Small intestine (tissue), 7 donors: Measurements from ENCODE around the gene CACNB4. TPM values are rescaled to one million over a fixed set of nuclear protein-coding genes. Genes with fewer than 3 reads are reported as not detected.

Experiments
- DNase-seq, 2 donors: peaks; one replicate each; pipeline versions ENCODE4 v3.0.0 to v3.0.0-alpha.2; 2013
- FAIRE-seq: peaks from 2 replicates; lab custom pipeline; 2012; peaks lifted over from hg19 to GRCh38; lab: Jason Lieb, UNC
- H3K27ac ChIP-seq, 3 donors: one replicate each; pipeline ENCODE4 v1.5.1; 2013; ENCODE audit warnings: low read length in 2 of 3, mild to moderate bottlenecking in 2 of 3, control low read depth in 1 of 3, inconsistent platforms in 1 of 3, low read depth in 1 of 3, moderate library complexity in 1 of 3
- H3K27me3 ChIP-seq, 3 donors: one replicate each; pipeline ENCODE4 v1.6.1; 2013; ENCODE audit warnings: low read length in 3 of 3, inconsistent platforms in 1 of 3; ENCODE audit not compliant: control insufficient read depth in 3 of 3, insufficient read depth in 3 of 3
- H3K36me3 ChIP-seq, 3 donors: one replicate each; pipeline ENCODE4 v1.6.1; 2013; ENCODE audit warnings: low read length in 3 of 3, inconsistent platforms in 1 of 3, low read depth in 1 of 3, mild to moderate bottlenecking in 1 of 3, moderate library complexity in 1 of 3; ENCODE audit not compliant: control insufficient read depth in 3 of 3, insufficient read depth in 2 of 3
- H3K4me1 ChIP-seq, 3 donors: one replicate each; pipeline ENCODE4 v1.6.1; 2013; ENCODE audit warnings: low read length in 2 of 3, inconsistent platforms in 1 of 3, low read depth in 1 of 3, mild to moderate bottlenecking in 1 of 3, moderate library complexity in 1 of 3; ENCODE audit not compliant: control insufficient read depth in 3 of 3, insufficient read depth in 2 of 3
- H3K4me3 ChIP-seq, 3 donors: one replicate each; pipeline ENCODE4 v1.5.1; 2013; ENCODE audit warnings: low read length in 3 of 3, control low read depth in 1 of 3, inconsistent platforms in 1 of 3, low read depth in 1 of 3, mild to moderate bottlenecking in 1 of 3, moderate library complexity in 1 of 3
- H3K9me3 ChIP-seq, 2 donors: one replicate each; pipeline ENCODE4 v1.6.1; 2013; ENCODE audit warnings: low read depth in 1 of 2, low read length in 1 of 2; ENCODE audit not compliant: control insufficient read depth in 2 of 2, insufficient read depth in 1 of 2
- WGBS, 3 donors: extraction: QIAGEN DNeasy Blood & Tissue Kit; methylation state at CpG; one replicate each; pipeline ENCODE4 v1.1.7; 2013; 5-methylcytosine and 5-hydroxymethylcytosine counted together
- polyA plus RNA-seq, 4 donors: library from polyadenylated mRNA; stranded (reverse) in 3 of 4; unstranded in 1 of 4; fragments of 200-250 nt in 3 of 4; fragments of 120-200 nt in 1 of 4; gene quantifications; one replicate each; pipeline versions ENCODE4 v1.2.1 to v1.2.3, GENCODE V29; 2013
- donor health status: healthy with polysubstance abuse.
- donor health status: control.
- donor health status: control.
- donor health status: Bipolar disorder and iron deficiency.
- donor health status: healthy.

The CACNB4 gene
- polyA plus RNA-seq, 4 donors = 0.27 to 1.3 (median 0.27) TPM; not detected in 1

GRCh38 chr2:151952691-151953456, 146.0 kb downstream of the CACNB4 start:
- FAIRE-seq = no peak
- peaks cover 0 to 3% (median 0%) of the 10 kb centered on the region in 3 donors for H3K27me3 ChIP-seq
- no peaks in the 10 kb centered on the region for H3K4me1 ChIP-seq
- no peak for DNase-seq
- 84 to 90% (median 89%) methylated on average over 14 of the region's 14 CpGs for WGBS, 3 donors
- no peaks in the 10 kb centered on the region for H3K36me3 ChIP-seq
- no peaks in the 10 kb centered on the region for H3K9me3 ChIP-seq
- H3K27ac ChIP-seq = no peak overlapping the region
- H3K4me3 ChIP-seq = no peak overlapping the region

- H3K4me3 ChIP-seq = no peak overlapping the region
- no peak for FAIRE-seq
- DNase-seq = no peak
- H3K27ac ChIP-seq = no peak overlapping the region
- WGBS, 3 donors = 56 to 57% (median 57%) methylated on average over 5 of the region's 5 CpGs
- no peaks in the 10 kb centered on the region for H3K4me1 ChIP-seq
- H3K27me3 ChIP-seq = peaks cover 0 to 3% (median 0%) of the 10 kb centered on the region in 3 donors
- H3K36me3 ChIP-seq = no peaks in the 10 kb centered on the region
- peaks cover 0 to 5% of the 10 kb centered on the region in 2 donors for H3K9me3 ChIP-seq
Measured at GRCh38 chr2:151947813-151948165, 151.1 kb downstream of the CACNB4 start.

- WGBS, 3 donors = 32 to 34% (median 34%) methylated on average over 15 of the region's 15 CpGs
- DNase-seq (peak; percentile 15 to 57), FAIRE-seq (no peak)
- Histone ChIP-seq H3K36me3 (no peaks in the 10 kb centered on the region), H3K9me3 (peaks cover 0 to 8% of the 10 kb centered on the region in 2 donors), H3K27me3 (peaks cover 0 to 1% (median 0%) of the 10 kb centered on the region in 3 donors), H3K27ac (no peak overlapping the region), H3K4me1 (no peaks in the 10 kb centered on the region), H3K4me3 (no peak overlapping the region)
Measured at GRCh38 chr2:151946899-151947812, 151.7 kb downstream of the CACNB4 start.

- H3K4me1 ChIP-seq = no peaks in the 10 kb centered on the region
- H3K9me3 ChIP-seq = peaks cover 0 to 8% of the 10 kb centered on the region in 2 donors
- WGBS, 3 donors = 69 to 70% (median 69%) methylated on average over 6 of the region's 6 CpGs
- H3K27me3 ChIP-seq = no peaks in the 10 kb centered on the region
- no peaks in the 10 kb centered on the region for H3K36me3 ChIP-seq
- FAIRE-seq (no peak), DNase-seq (no peak)
- no peak overlapping the region for H3K4me3 ChIP-seq
- H3K27ac ChIP-seq = no peak overlapping the region
Measured at GRCh38 chr2:151946250-151946884, 152.5 kb downstream of the CACNB4 start.

GRCh38 chr2:151945602-151946001, 153.2 kb downstream of the CACNB4 start:
- Histone ChIP-seq H3K27me3 (no peaks in the 10 kb centered on the region), H3K4me3 (no peak overlapping the region), H3K4me1 (no peaks in the 10 kb centered on the region), H3K27ac (no peak overlapping the region), H3K36me3 (no peaks in the 10 kb centered on the region), H3K9me3 (peaks cover 0 to 8% of the 10 kb centered on the region in 2 donors)
- FAIRE-seq (no peak), DNase-seq (no peak)
- WGBS, 3 donors = 97 to 99% (median 97%) methylated on average over 7 of the region's 7 CpGs

- no peak for FAIRE-seq
- Histone ChIP-seq H3K27ac (no peak overlapping the region), H3K36me3 (no peaks in the 10 kb centered on the region), H3K9me3 (peaks cover 0 to 8% of the 10 kb centered on the region in 2 donors), H3K27me3 (no peaks in the 10 kb centered on the region), H3K4me3 (no peak overlapping the region), H3K4me1 (no peaks in the 10 kb centered on the region)
- no peak for DNase-seq
- 81 to 87% (median 84%) methylated on average over 2 of the region's 2 CpGs for WGBS, 3 donors
Measured at GRCh38 chr2:151945186-151945585, 153.7 kb downstream of the CACNB4 start.

GRCh38 chr2:151943461-151943860, 155.4 kb downstream of the CACNB4 start:
- H3K27ac ChIP-seq = no peak overlapping the region
- H3K27me3 ChIP-seq = peaks cover 0 to 3% (median 0%) of the 10 kb centered on the region in 3 donors
- no peak overlapping the region for H3K4me3 ChIP-seq
- FAIRE-seq (no peak), DNase-seq (no peak)
- WGBS, 3 donors = 74 to 97% (median 78%) methylated on average over 1 of the region's 1 CpG
- H3K9me3 ChIP-seq = peaks cover 0 to 8% of the 10 kb centered on the region in 2 donors
- H3K36me3 ChIP-seq = no peaks in the 10 kb centered on the region
- H3K4me1 ChIP-seq = no peaks in the 10 kb centered on the region
